Measurements from ENCODE around the gene TMEM9. TPM values are rescaled to one million over a fixed set of nuclear protein-coding genes. Genes with fewer than 3 reads are reported as not detected.

TMEM9 gene
- total RNA-seq, 1 donor from 2014 or later: 78.5 TPM

- no peak for DNase-seq (ENCODE audit: low spot score)
Measured at GRCh38 chr1:201127755-201128455, 26.4 kb downstream of the TMEM9 start.

- DNase-seq (ENCODE audit: low spot score): no peak
Measured at GRCh38 chr1:201126832-201127754, 27.2 kb downstream of the TMEM9 start, which contains the start of gene ASCL5. TSS of gene ASCL5 (minus strand) at chr1:201127184. CDS start at chr1:201115372, 11,812 bp downstream.

- DNase-seq (ENCODE audit: low spot score): no peak
Measured at GRCh38 chr1:201126463-201126831, 27.8 kb downstream of the TMEM9 start.

- no peak for DNase-seq (ENCODE audit: low spot score)
Measured at GRCh38 chr1:201125800-201126199, 28.5 kb downstream of the TMEM9 start.

GRCh38 chr1:201125019-201125418 is 29.3 kb downstream of the TMEM9 start:
- DNase-seq (ENCODE audit: low spot score): no peak

- no peak for DNase-seq (ENCODE audit: low spot score)
Measured at GRCh38 chr1:201123866-201124265, 30.4 kb downstream of the TMEM9 start.

GRCh38 chr1:201122321-201122957 is 31.8 kb downstream of the TMEM9 start:
- DNase-seq (ENCODE audit: low spot score): peak; percentile 35

GRCh38 chr1:201119206-201120197 is 34.8 kb downstream of the TMEM9 start:
- peak; percentile 44 for DNase-seq (ENCODE audit: low spot score)

- no peak for DNase-seq (ENCODE audit: low spot score)
Measured at GRCh38 chr1:201116091-201116490, 38.2 kb downstream of the TMEM9 start.

GRCh38 chr1:201115390-201115937 is 38.8 kb downstream of the TMEM9 start:
- DNase-seq (ENCODE audit: low spot score): no peak

- DNase-seq (ENCODE audit: low spot score): peak; percentile 97
Measured at GRCh38 chr1:201114245-201115131, 39.8 kb downstream of the TMEM9 start.

- DNase-seq (ENCODE audit: low spot score): no peak
Measured at GRCh38 chr1:201113451-201114244, 40.6 kb downstream of the TMEM9 start.

- no peak for DNase-seq (ENCODE audit: low spot score)
Measured at GRCh38 chr1:201112926-201113325, 41.3 kb downstream of the TMEM9 start.

- DNase-seq (ENCODE audit: low spot score): peak; percentile 24
Measured at GRCh38 chr1:201112173-201112731, 42.0 kb downstream of the TMEM9 start, which contains the start of gene CACNA1S. TSS of gene CACNA1S (minus strand) at chr1:201112426. CDS start at chr1:201112339, 87 bp downstream.

- no peak for DNase-seq (ENCODE audit: low spot score)
Measured at GRCh38 chr1:201111672-201112071, 42.6 kb downstream of the TMEM9 start.

GRCh38 chr1:201111156-201111555 is 43.1 kb downstream of the TMEM9 start:
- DNase-seq (ENCODE audit: low spot score): peak; percentile 32

GRCh38 chr1:201110616-201111015 is 43.7 kb downstream of the TMEM9 start:
- no peak for DNase-seq (ENCODE audit: low spot score)

GRCh38 chr1:201110138-201110537 is 44.1 kb downstream of the TMEM9 start:
- DNase-seq (ENCODE audit: low spot score): no peak

Measured in umbilical cord (tissue), 2 donors.